H9 (cell line): ENCODE results near the gene CALM1. TPM values are rescaled to one million over a fixed set of nuclear protein-coding genes. Genes with fewer than 3 reads are reported as not detected.

Experiments used
- DNase-seq: peaks from one replicate; pipeline ENCODE4 v3.0.0-alpha.2; 2017
- H2AFZ ChIP-seq: one replicate; pipeline ENCODE4 v1.6.1; 2013; ENCODE audit warnings: mild to moderate bottlenecking, low read length, control low read depth, moderate library complexity
- H2AK5ac ChIP-seq: 2 replicates; pipeline ENCODE4 v1.6.1; 2013; ENCODE audit warnings: low read length, control low read depth, mixed read lengths; ENCODE audit not compliant: insufficient read length
- H2BK120ac ChIP-seq: one replicate; pipeline ENCODE4 v1.6.1; 2013; ENCODE audit warnings: low read depth, mild to moderate bottlenecking, low read length, control low read depth, inconsistent platforms; ENCODE audit not compliant: poor library complexity, severe bottlenecking
- H2BK12ac ChIP-seq: 2 replicates; pipeline ENCODE4 v1.6.1; 2013; ENCODE audit warnings: low read length, control low read depth, mixed read lengths, low read depth; ENCODE audit not compliant: insufficient read length
- H2BK15ac ChIP-seq: 2 replicates; pipeline ENCODE4 v1.6.1; 2013; ENCODE audit warnings: low read depth, low read length, control low read depth
- H2BK20ac ChIP-seq: one replicate; pipeline ENCODE4 v1.6.1; 2013; ENCODE audit warnings: low read depth, mild to moderate bottlenecking, low read length, control low read depth, inconsistent platforms; ENCODE audit not compliant: poor library complexity, severe bottlenecking
- H2BK5ac ChIP-seq: 2 replicates; pipeline ENCODE4 v1.6.1; 2013; ENCODE audit warnings: low read length, control low read depth, mixed read lengths; ENCODE audit not compliant: insufficient read length
- H3K14ac ChIP-seq: 2 replicates; pipeline ENCODE4 v1.6.1; 2013; ENCODE audit warnings: low read length, control low read depth; ENCODE audit not compliant: insufficient read depth
- H3K18ac ChIP-seq: 2 replicates; pipeline ENCODE4 v1.6.1; 2013; ENCODE audit warnings: low read depth, mild to moderate bottlenecking, mixed read lengths, low read length, control low read depth; ENCODE audit not compliant: insufficient read length
- H3K23ac ChIP-seq: 2 replicates; pipeline ENCODE4 v1.6.1; 2013; ENCODE audit warnings: low read length, control low read depth, mixed read lengths, low read depth; ENCODE audit not compliant: insufficient read length
- H3K23me2 ChIP-seq: 2 replicates; pipeline ENCODE4 v1.6.1; 2013; ENCODE audit warnings: low read depth, mild to moderate bottlenecking, mixed read lengths, low read length, control low read depth; ENCODE audit not compliant: insufficient read length, poor library complexity, severe bottlenecking
- H3K27ac ChIP-seq: 2 replicates; pipeline ENCODE4 v1.5.1; 2013; ENCODE audit warnings: low read length, control low read depth, mixed read lengths, low read depth; ENCODE audit not compliant: insufficient read length
- H3K27me3 ChIP-seq: 2 replicates; pipeline ENCODE4 v1.6.1; 2013; ENCODE audit warnings: low read length, control low read depth, inconsistent platforms; ENCODE audit not compliant: insufficient read depth
- H3K4ac ChIP-seq: 2 replicates; pipeline ENCODE4 v1.6.1; 2013; ENCODE audit warnings: low read depth, mild to moderate bottlenecking, control low read depth, inconsistent platforms, low read length, moderate library complexity
- H3K4me1 ChIP-seq: 2 replicates; pipeline ENCODE4 v1.6.1; 2013; ENCODE audit warnings: low read length, control low read depth, inconsistent platforms; ENCODE audit not compliant: insufficient read depth
- H3K4me2 ChIP-seq: 2 replicates; pipeline ENCODE4 v1.6.1; 2013; ENCODE audit warnings: low read length, control low read depth, mixed read lengths; ENCODE audit not compliant: insufficient read length, insufficient read depth
- H3K56ac ChIP-seq: 2 replicates; pipeline ENCODE4 v1.6.1; 2013; ENCODE audit warnings: low read depth, mild to moderate bottlenecking, mixed read lengths, low read length, control low read depth; ENCODE audit not compliant: insufficient read length
- H3K79me1 ChIP-seq: 2 replicates; pipeline ENCODE4 v1.6.1; 2013; ENCODE audit warnings: low read depth, mild to moderate bottlenecking, moderate library complexity, low read length, control low read depth, inconsistent platforms; ENCODE audit not compliant: insufficient read depth, poor library complexity, severe bottlenecking
- H3K79me2 ChIP-seq: 2 replicates; pipeline ENCODE4 v1.6.1; 2013; ENCODE audit warnings: low read length, control low read depth, inconsistent platforms; ENCODE audit not compliant: insufficient read depth
- H3K9ac ChIP-seq: 2 replicates; pipeline ENCODE4 v1.6.1; 2013; ENCODE audit warnings: low read length, control low read depth, mixed read lengths; ENCODE audit not compliant: insufficient read length; ENCODE audit errors: extremely low read depth
- H3K9me3 ChIP-seq: one replicate; pipeline ENCODE4 v1.6.1; 2013; ENCODE audit warnings: low read depth, low read length, inconsistent platforms; ENCODE audit not compliant: control insufficient read depth
- H3T11ph ChIP-seq: one replicate; pipeline ENCODE4 v1.6.1; 2013; ENCODE audit warnings: mild to moderate bottlenecking, low read length, control low read depth, inconsistent platforms
- H4K20me1 ChIP-seq: one replicate; pipeline ENCODE4 v1.6.1; 2013; ENCODE audit not compliant: control insufficient read depth, insufficient read length, insufficient read depth
- H4K5ac ChIP-seq: 2 replicates; pipeline ENCODE4 v1.6.1; 2013; ENCODE audit warnings: low read depth, mild to moderate bottlenecking, mixed read lengths, low read length, control low read depth; ENCODE audit not compliant: insufficient read length
- H4K8ac ChIP-seq: replicated peaks from 2 replicates; pipeline ENCODE4 v1.6.1; 2013; ENCODE audit warnings: low read length, control low read depth, mixed read lengths, low read depth; ENCODE audit not compliant: insufficient read length
- H4K91ac ChIP-seq: 2 replicates; pipeline ENCODE4 v1.6.1; 2013; ENCODE audit warnings: low read depth, mild to moderate bottlenecking, moderate library complexity, mixed read lengths, low read length, control low read depth; ENCODE audit not compliant: insufficient read length
- H3K27ac Mint-ChIP-seq, 3 experiments: 2 replicates in 2 of 3; 3 replicates in 1 of 3; pipeline ENCODE4 v1.8.0; 2020 to 2021; ENCODE audit warnings: mixed read lengths in 3 of 3, mild to moderate bottlenecking in 1 of 3, moderate library complexity in 1 of 3
- H3K27me3 Mint-ChIP-seq: 2 replicates; pipeline ENCODE4 v1.8.0; 2021; ENCODE audit warnings: low read depth, mild to moderate bottlenecking, moderate library complexity, mixed read lengths
- H3K36me3 Mint-ChIP-seq, 3 experiments: 2 replicates in 2 of 3; 3 replicates in 1 of 3; pipeline ENCODE4 v1.8.0; 2020 to 2021; ENCODE audit warnings: low read depth in 3 of 3, mixed read lengths in 3 of 3; ENCODE audit not compliant: insufficient read depth in 1 of 3
- H3K4me1 Mint-ChIP-seq, 2 experiments: 2 replicates each; pipeline ENCODE4 v1.8.0; 2020; ENCODE audit warnings: mixed read lengths in 2 of 2
- H3K4me3 Mint-ChIP-seq, 2 experiments: 2 replicates in 1 of 2; 3 replicates in 1 of 2; pipeline ENCODE4 v1.8.0; 2020 to 2021; ENCODE audit warnings: mild to moderate bottlenecking in 2 of 2, mixed read lengths in 2 of 2, moderate library complexity in 1 of 2
- H3K9me3 Mint-ChIP-seq, 2 experiments: 2 replicates in 1 of 2; 3 replicates in 1 of 2; pipeline ENCODE4 v1.8.0; 2020; ENCODE audit warnings: mild to moderate bottlenecking in 2 of 2, mixed read lengths in 2 of 2, moderate library complexity in 1 of 2
- CTCF ChIP-seq: fragments of 200-600 bp; sonication (generic); conservative IDR thresholded peaks from 3 replicates; pipeline ENCODE4 v1.8.0; 2021; ENCODE audit warnings: antibody characterized with exemption, mild to moderate bottlenecking
- WGBS: extraction: QIAGEN DNeasy Blood & Tissue Kit; methylation state at CpG from one replicate; pipeline ENCODE4 v1.1.7; 2013; ENCODE audit warnings: missing lambda C conversion rate, low lambda C conversion rate, mixed read lengths; ENCODE audit not compliant: insufficient read length; ENCODE audit errors: extremely low coverage; 5-methylcytosine and 5-hydroxymethylcytosine counted together
- total RNA-seq: library from RNA; stranded (reverse); gene quantifications from 2 replicates; pipeline ENCODE4 v1.2.1, GENCODE V29; 2021

The CALM1 gene
- total RNA-seq, 1 experiment from 2014 or later, result 354 TPM

DNA sequence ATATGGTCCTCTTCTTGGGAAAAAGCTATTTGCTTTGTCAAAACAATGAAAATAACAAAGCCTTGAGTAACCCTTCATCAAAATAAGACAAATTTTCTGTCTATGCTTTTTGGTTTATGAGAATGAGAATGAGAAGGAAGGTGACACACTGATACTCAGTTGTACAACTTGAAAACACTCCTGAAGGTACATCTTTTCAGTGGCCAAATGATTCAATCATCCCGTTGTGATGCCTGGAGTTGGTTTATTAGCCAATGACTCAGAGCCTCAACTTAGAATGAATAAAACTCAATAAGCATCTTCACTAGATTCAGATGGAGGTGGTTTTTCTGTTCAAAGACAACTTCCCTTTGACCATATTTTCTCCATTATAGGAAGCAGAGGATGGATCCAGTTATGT lies 7.8 kb upstream of the CALM1 start:
- Histone ChIP-seq H3K4me2 (no peak overlapping the region), H2AK5ac (no peak overlapping the region), H2AFZ (no peak overlapping the region), H3K79me2 (no peaks in the 10 kb centered on the region), H4K91ac (no peak overlapping the region), H3K27me3 (no peaks in the 10 kb centered on the region), H2BK5ac (no peak overlapping the region), H3K79me1 (no peaks in the 10 kb centered on the region), H3K56ac (no peak overlapping the region), H3K27ac (no peak overlapping the region), H3K23me2 (peaks cover 2% of the 10 kb centered on the region), H3K9me3 (no peaks in the 10 kb centered on the region), H3K4ac (no peak overlapping the region), H4K5ac (no peak overlapping the region), H3K4me1 (peaks cover 8% of the 10 kb centered on the region; the same call in 1 of the 2 replicates), H2BK20ac (no peak overlapping the region), H2BK12ac (no peak overlapping the region), H3K14ac (no peak overlapping the region), H3K18ac (no peak overlapping the region), H3K23ac (no peak overlapping the region), H2BK120ac (no peak overlapping the region), H3K9ac (no peak overlapping the region), H2BK15ac (no peak overlapping the region), H4K20me1 (no peaks in the 10 kb centered on the region), H3T11ph (no peak overlapping the region), H4K8ac (no peak overlapping the region)
- no peak for TF ChIP-seq CTCF
- H3K36me3 Mint-ChIP-seq, result no peaks in the 10 kb centered on the region
- peaks cover 16% of the 10 kb centered on the region for H3K27me3 Mint-ChIP-seq
- no CpG with 5 or more reads among the region's 1 CpG for WGBS
- H3K4me1 Mint-ChIP-seq, result peaks cover 17 to 20% of the 10 kb centered on the region in 2 experiments
- H3K4me3 Mint-ChIP-seq, result no peak overlapping the region
- H3K27ac Mint-ChIP-seq, result no peak overlapping the region
- no peaks in the 10 kb centered on the region for H3K9me3 Mint-ChIP-seq
- no peak for DNase-seq
